Fibroblast of villous mesenchyme (primary cell): Measurements from ENCODE around the gene TMEM178A. TPM values are rescaled to one million over a fixed set of nuclear protein-coding genes. Genes with fewer than 3 reads are reported as not detected.

ENCODE experiments used
- DNase-seq: peaks from one replicate; pipeline ENCODE4 v3.0.0-alpha.2; 2010; ENCODE audit warnings: low read depth
- H3K4me3 ChIP-seq: 2 replicates; pipeline ENCODE4 v1.5.1; 2011; ENCODE audit warnings: low read depth, mild to moderate bottlenecking, low read length
- CTCF ChIP-seq: IDR thresholded peaks from 2 replicates; pipeline ENCODE4 v1.5.1; 2012; ENCODE audit warnings: low read depth, mild to moderate bottlenecking, low read length; ENCODE audit not compliant: insufficient read depth
- total RNA-seq: library from RNA; depleted of rRNA; stranded (reverse); fragments of >200 nt; gene quantifications from 2 replicates; pipeline ENCODE4 v1.2.3, GENCODE V29; 2012

The TMEM178A gene
- total RNA-seq, 1 donor, result 0.43 TPM

GRCh38 chr2:39684464-39684863 lies 18.7 kb downstream of the TMEM178A start:
- TF ChIP-seq CTCF, result no peak
- no peak overlapping the region for H3K4me3 ChIP-seq

GRCh38 chr2:39685126-39685525 lies 19.4 kb downstream of the TMEM178A start:
- no peak for DNase-seq
- no peak for TF ChIP-seq CTCF
- H3K4me3 ChIP-seq, result no peak overlapping the region

More at GRCh38 chr2:39684464-39684863, 18.7 kb downstream of the TMEM178A start:
- no peak for DNase-seq

GRCh38 chr2:39686456-39686855 lies 20.7 kb downstream of the TMEM178A start:
- H3K4me3 ChIP-seq, result no peak overlapping the region
- DNase-seq, result no peak
- no peak for TF ChIP-seq CTCF

- no peak overlapping the region for H3K4me3 ChIP-seq
- TF ChIP-seq CTCF, result no peak
- no peak for DNase-seq
Observed at GRCh38 chr2:39688181-39688580, 22.5 kb downstream of the TMEM178A start.

GRCh38 chr2:39689272-39689841 lies 23.6 kb downstream of the TMEM178A start:
- no peak for TF ChIP-seq CTCF
- H3K4me3 ChIP-seq, result no peak overlapping the region
- DNase-seq, result no peak

GRCh38 chr2:39689876-39690275 lies 24.2 kb downstream of the TMEM178A start:
- no peak overlapping the region for H3K4me3 ChIP-seq
- DNase-seq, result no peak
- TF ChIP-seq CTCF, result no peak

- H3K4me3 ChIP-seq, result no peak overlapping the region
- DNase-seq, result no peak
- no peak for TF ChIP-seq CTCF
Observed at GRCh38 chr2:39693245-39693644, 27.5 kb downstream of the TMEM178A start.
